A673 (cell line): ENCODE measurements around the gene APOA5.

ENCODE experiments used
- CTCF ChIP-seq: fragments of 300-800, 200-600 bp; sonication (generic); conservative IDR thresholded peaks from 2 replicates; pipeline ENCODE4 v1.5.1; 2017; ENCODE audit warnings: low read depth, mild to moderate bottlenecking, antibody characterized with exemption, low read length, moderate library complexity, mixed read lengths
- EZH2 ChIP-seq: fragments of 200-600 bp; sonication (generic); IDR thresholded peaks from 2 replicates; pipeline ENCODE4 v1.6.1; 2017; ENCODE audit warnings: borderline replicate concordance, low read depth, mild to moderate bottlenecking, mixed read lengths, antibody characterized with exemption, low read length; ENCODE audit not compliant: poor library complexity, severe bottlenecking

- no peak for TF ChIP-seq CTCF
- no peak for TF ChIP-seq EZH2
Observed at GRCh38 chr11:116800610-116801009, 8.9 kb upstream of the APOA5 start.
